GM12878 (cell line): ENCODE results near the gene NTN1. TPM values are rescaled to one million over a fixed set of nuclear protein-coding genes. Genes with fewer than 3 reads are reported as not detected.

ENCODE experiments used
- ATAC-seq: fragments of 200-7000 bp; cut with Tn5 transposase; 3 replicates; pipeline ENCODE4 v1.9.1; 2020; ENCODE audit warnings: mild to moderate bottlenecking, moderate library complexity
- BruUV-seq: library from RNA; stranded (reverse); fragments of 400-500 nt; replicated peaks from 2 replicates; lab custom pipeline; 2021; lab: Mats Ljungman, UMichigan
- CTCF ChIA-PET: fragments of 300-600 bp; sonication (Branson Sonifier 250); formaldehyde crosslinking; extraction: SDS; loops from one replicate; lab custom pipeline; 2021; ENCODE audit warnings: inconsistent platforms; lab: Yijun Ruan, JAX
- POLR2A ChIA-PET: fragments of 350-600 bp; formaldehyde crosslinking; extraction: SDS; loops from one replicate; lab custom pipeline; 2021; ENCODE audit warnings: inconsistent platforms; lab: Charles Lee
- RAD21 ChIA-PET: fragments of 300-600 bp; sonication (Branson Sonifier 250); formaldehyde crosslinking; loops from one replicate; lab custom pipeline; 2023; ENCODE audit warnings: antibody characterized with exemption; ENCODE audit not compliant: unreplicated experiment; lab: Charles Lee
- SMC1A ChIA-PET: fragments of 300-600 bp; sonication (Branson Sonifier 250); formaldehyde crosslinking; loops from one replicate; lab custom pipeline; 2023; ENCODE audit not compliant: unreplicated experiment, uncharacterized antibody; lab: Charles Lee
- DNase-seq: peaks from one replicate; pipeline ENCODE4 v3.0.0-alpha.2; 2011; ENCODE audit warnings: low read depth, low spot score
- FAIRE-seq: peaks from 3 replicates; lab custom pipeline; 2011; peaks lifted over from hg19 to GRCh38; lab: Jason Lieb, UNC
- H2AFZ ChIP-seq: 2 replicates; pipeline ENCODE4 v1.6.0; 2011; ENCODE audit warnings: low read depth, low read length, control low read depth; ENCODE audit not compliant: control insufficient read depth
- H3K27ac ChIP-seq: 2 replicates; pipeline ENCODE4 v1.5.1; 2011; ENCODE audit warnings: control low read depth; ENCODE audit not compliant: control insufficient read depth, insufficient read depth
- H3K27me3 ChIP-seq, 2 experiments: replicated peaks in 1 of 2; 2 replicates each; pipeline versions ENCODE4 v1.6.0 to v1.6.1; 2011; ENCODE audit warnings: low read length in 1 of 2; ENCODE audit not compliant: control insufficient read depth in 2 of 2, insufficient read depth in 2 of 2
- H3K36me3 ChIP-seq, 2 experiments: 2 replicates each; pipeline ENCODE4 v1.5.1; 2011; ENCODE audit warnings: low read length in 1 of 2; ENCODE audit not compliant: control insufficient read depth in 2 of 2, insufficient read depth in 2 of 2
- H3K4me1 ChIP-seq: 2 replicates; pipeline ENCODE4 v1.6.1; 2011; ENCODE audit warnings: mild to moderate bottlenecking, low read length, moderate library complexity, mixed read lengths; ENCODE audit not compliant: control insufficient read depth, insufficient read depth
- H3K4me2 ChIP-seq: 2 replicates; pipeline ENCODE4 v1.6.0; 2011; ENCODE audit warnings: control low read depth; ENCODE audit not compliant: control insufficient read depth, insufficient read depth
- H3K4me3 ChIP-seq: fragments of 200-600 bp; sonication (generic); 2 replicates; pipeline ENCODE4 v1.5.1; 2016
- H3K79me2 ChIP-seq: 2 replicates; pipeline ENCODE4 v1.6.0; 2011; ENCODE audit warnings: low read length; ENCODE audit not compliant: control insufficient read depth, insufficient read depth
- H3K9ac ChIP-seq: 2 replicates; pipeline ENCODE4 v1.8.0; 2011; ENCODE audit warnings: low read length, control low read depth, mixed read lengths; ENCODE audit not compliant: control insufficient read depth, insufficient read depth
- H3K9me3 ChIP-seq: replicated peaks from 3 replicates; pipeline ENCODE4 v1.5.1; 2011; ENCODE audit warnings: mild to moderate bottlenecking, low read length; ENCODE audit not compliant: control insufficient read depth, insufficient read depth
- H4K20me1 ChIP-seq: 2 replicates; pipeline ENCODE4 v1.6.0; 2011; ENCODE audit not compliant: control insufficient read depth, insufficient read depth
- BACH1 ChIP-seq: fragments of 450-650 bp; IDR thresholded peaks from 2 replicates; pipeline ENCODE4 v1.6.1; 2017; ENCODE audit warnings: mild to moderate bottlenecking, borderline replicate concordance
- BHLHE40 ChIP-seq, 2 experiments: fragments of 450-650 bp in 1 of 2; IDR thresholded peaks; 2 replicates each; pipeline ENCODE4 v1.6.1; 2011 to 2017; ENCODE audit warnings: low read depth in 2 of 2, borderline replicate concordance in 1 of 2, improper control_type of control experiment in 1 of 2, low read length in 1 of 2, mild to moderate bottlenecking in 1 of 2
- CHD1 ChIP-seq: IDR thresholded peaks from 2 replicates; pipeline ENCODE4 v1.6.1; 2012; ENCODE audit warnings: low read depth, low read length, improper control_type of control experiment
- FOS ChIP-seq: IDR thresholded peaks from 3 replicates; pipeline ENCODE4 v1.6.1; 2011; ENCODE audit warnings: borderline replicate concordance; ENCODE audit not compliant: insufficient read length; ENCODE audit errors: extremely low read depth
- NR2C2 ChIP-seq: IDR thresholded peaks from 2 replicates; pipeline ENCODE4 v1.6.1; 2011; ENCODE audit warnings: borderline replicate concordance, low read depth; ENCODE audit not compliant: control insufficient read depth, insufficient read length
- POLR2AphosphoS2 ChIP-seq: IDR thresholded peaks from 2 replicates; pipeline ENCODE4 v1.6.1; 2011; ENCODE audit warnings: low read depth, mild to moderate bottlenecking, low read length, improper control_type of control experiment, moderate library complexity
- WGBS: methylation state at CpG from one replicate; pipeline ENCODE4 v1.1.6; 2016; ENCODE audit warnings: low lambda C conversion rate; ENCODE audit not compliant: insufficient replicate concordance, insufficient coverage; ENCODE audit errors: missing lambda C conversion rate; 5-methylcytosine and 5-hydroxymethylcytosine counted together
- in situ Hi-C: fragments of 300-500 bp; cut with MboI; formaldehyde crosslinking; loops from 9 replicates; pipeline ENCODE4 v1.14.3; 2018; ENCODE audit warnings: mixed read lengths
- intact Hi-C: fragments of 100-400 bp; cut with micrococcal nuclease; formaldehyde crosslinking; loops from one replicate; pipeline ENCODE4 v1.14.2; 2022; ENCODE audit not compliant: unreplicated experiment
- polyA plus RNA-seq, 11 experiments: library from polyadenylated mRNA; depleted of rRNA in 4 of 11; unstranded in 6 of 11; stranded (reverse) in 5 of 11; fragments of >200 nt; fragmentation: Nextera tagmentation in 4 of 11; fragmentation: Illumina TruSeq in 1 of 11; extraction: Ambion mirVana in 4 of 11; extraction: Trizol in 1 of 11; gene quantifications; 1 replicate in 1 of 11; 2 replicates in 10 of 11; pipeline versions ENCODE4 v1.2.1 to v1.2.3, GENCODE V29; 2011 to 2016; ENCODE audit warnings: inconsistent platforms in 2 of 11, missing spikeins in 2 of 11, low read depth in 1 of 11
- total RNA-seq, 4 experiments: library from RNA; depleted of rRNA in 3 of 4; stranded (reverse); fragments of >200 nt in 3 of 4; fragmentation: Illumina TruSeq in 1 of 4; extraction: Trizol in 1 of 4; gene quantifications; 2 replicates each; pipeline versions ENCODE4 v1.2.1 to v1.2.3, GENCODE V29; 2013 to 2021
- TF ChIP-seq, protein P1 (sequence below): fragments of 450-650 bp; formaldehyde crosslinking; IDR thresholded peaks from 2 replicates; pipeline ENCODE4 v1.4.0; 2020; ENCODE audit warnings: mild to moderate bottlenecking, moderate library complexity
- TF ChIP-seq, protein P2 (sequence below): fragments of 450-650 bp; IDR thresholded peaks from 2 replicates; pipeline ENCODE4 v1.6.1; 2017; ENCODE audit warnings: low read depth, mild to moderate bottlenecking, moderate library complexity

The NTN1 gene
- total and polyA plus RNA-seq, 10 of the 15 experiments (the other 5 are each of a cell fraction or from before 2014, with no cell fraction given): 0.02 to 0.89 (median 0.35) TPM

DNA sequence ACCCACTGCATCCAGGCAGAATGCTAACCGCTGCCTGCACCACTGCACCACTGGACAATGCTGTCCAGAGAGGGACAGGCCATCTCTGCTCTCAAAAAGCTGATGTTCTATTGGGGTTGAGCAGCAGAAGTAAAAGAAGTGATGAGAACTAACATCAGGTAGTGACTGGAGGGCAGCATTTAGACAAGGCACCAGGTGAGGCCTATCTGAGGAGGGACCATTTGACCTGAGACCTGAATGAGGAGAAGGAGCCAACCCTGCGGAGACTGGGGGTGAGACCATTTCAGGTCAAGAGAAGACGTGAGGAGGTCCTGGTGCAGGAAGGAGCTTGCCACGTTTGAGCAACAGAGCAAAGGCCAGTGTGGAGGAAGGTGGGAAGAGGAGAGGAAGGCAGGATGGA lies 34.0 kb downstream of the NTN1 start:
- RAD21 ChIA-PET: no interaction called here
- no peaks in the 10 kb centered on the region for H4K20me1 ChIP-seq
- H3K79me2 ChIP-seq: no peaks in the 10 kb centered on the region
- H3K4me3 ChIP-seq: no peak overlapping the region
- WGBS: 23% methylated on average over 4 of the region's 4 CpGs
- SMC1A ChIA-PET: no interaction called here
- intact Hi-C loops: no loop called here
- H3K4me2 ChIP-seq: no peak overlapping the region
- H2AFZ ChIP-seq: no peak overlapping the region
- ATAC-seq (no peak), FAIRE-seq (no peak), DNase-seq (no peak)
- H3K36me3 ChIP-seq: no peaks in the 10 kb centered on the region
- H3K27me3 ChIP-seq: no peaks in the 10 kb centered on the region; a peak in 1 of 4 replicates
- no peak overlapping the region for H3K9ac ChIP-seq
- POLR2A ChIA-PET: no interaction called here
- CTCF ChIA-PET: no interaction called here
- H3K27ac ChIP-seq: no peak overlapping the region
- H3K9me3 ChIP-seq: no peaks in the 10 kb centered on the region
- in situ Hi-C loops: no loop called here
- H3K4me1 ChIP-seq: no peaks in the 10 kb centered on the region
- TF ChIP-seq POLR2AphosphoS2: no peak
- TF ChIP-seq CHD1: no peak
- TF ChIP-seq FOS: no peak
- TF ChIP-seq, protein P1, sequence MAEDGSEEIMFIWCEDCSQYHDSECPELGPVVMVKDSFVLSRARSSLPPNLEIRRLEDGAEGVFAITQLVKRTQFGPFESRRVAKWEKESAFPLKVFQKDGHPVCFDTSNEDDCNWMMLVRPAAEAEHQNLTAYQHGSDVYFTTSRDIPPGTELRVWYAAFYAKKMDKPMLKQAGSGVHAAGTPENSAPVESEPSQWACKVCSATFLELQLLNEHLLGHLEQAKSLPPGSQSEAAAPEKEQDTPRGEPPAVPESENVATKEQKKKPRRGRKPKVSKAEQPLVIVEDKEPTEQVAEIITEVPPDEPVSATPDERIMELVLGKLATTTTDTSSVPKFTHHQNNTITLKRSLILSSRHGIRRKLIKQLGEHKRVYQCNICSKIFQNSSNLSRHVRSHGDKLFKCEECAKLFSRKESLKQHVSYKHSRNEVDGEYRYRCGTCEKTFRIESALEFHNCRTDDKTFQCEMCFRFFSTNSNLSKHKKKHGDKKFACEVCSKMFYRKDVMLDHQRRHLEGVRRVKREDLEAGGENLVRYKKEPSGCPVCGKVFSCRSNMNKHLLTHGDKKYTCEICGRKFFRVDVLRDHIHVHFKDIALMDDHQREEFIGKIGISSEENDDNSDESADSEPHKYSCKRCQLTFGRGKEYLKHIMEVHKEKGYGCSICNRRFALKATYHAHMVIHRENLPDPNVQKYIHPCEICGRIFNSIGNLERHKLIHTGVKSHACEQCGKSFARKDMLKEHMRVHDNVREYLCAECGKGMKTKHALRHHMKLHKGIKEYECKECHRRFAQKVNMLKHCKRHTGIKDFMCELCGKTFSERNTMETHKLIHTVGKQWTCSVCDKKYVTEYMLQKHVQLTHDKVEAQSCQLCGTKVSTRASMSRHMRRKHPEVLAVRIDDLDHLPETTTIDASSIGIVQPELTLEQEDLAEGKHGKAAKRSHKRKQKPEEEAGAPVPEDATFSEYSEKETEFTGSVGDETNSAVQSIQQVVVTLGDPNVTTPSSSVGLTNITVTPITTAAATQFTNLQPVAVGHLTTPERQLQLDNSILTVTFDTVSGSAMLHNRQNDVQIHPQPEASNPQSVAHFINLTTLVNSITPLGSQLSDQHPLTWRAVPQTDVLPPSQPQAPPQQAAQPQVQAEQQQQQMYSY (CRISPR knock-in tag): no peak
- TF ChIP-seq NR2C2: no peak
- no peak for TF ChIP-seq BACH1
- TF ChIP-seq, protein P2, sequence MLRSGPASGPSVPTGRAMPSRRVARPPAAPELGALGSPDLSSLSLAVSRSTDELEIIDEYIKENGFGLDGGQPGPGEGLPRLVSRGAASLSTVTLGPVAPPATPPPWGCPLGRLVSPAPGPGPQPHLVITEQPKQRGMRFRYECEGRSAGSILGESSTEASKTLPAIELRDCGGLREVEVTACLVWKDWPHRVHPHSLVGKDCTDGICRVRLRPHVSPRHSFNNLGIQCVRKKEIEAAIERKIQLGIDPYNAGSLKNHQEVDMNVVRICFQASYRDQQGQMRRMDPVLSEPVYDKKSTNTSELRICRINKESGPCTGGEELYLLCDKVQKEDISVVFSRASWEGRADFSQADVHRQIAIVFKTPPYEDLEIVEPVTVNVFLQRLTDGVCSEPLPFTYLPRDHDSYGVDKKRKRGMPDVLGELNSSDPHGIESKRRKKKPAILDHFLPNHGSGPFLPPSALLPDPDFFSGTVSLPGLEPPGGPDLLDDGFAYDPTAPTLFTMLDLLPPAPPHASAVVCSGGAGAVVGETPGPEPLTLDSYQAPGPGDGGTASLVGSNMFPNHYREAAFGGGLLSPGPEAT: no peak
- no peak for TF ChIP-seq BHLHE40 (IDR thresholded peaks at IDR 0.05; ENCODE audit: borderline replicate concordance in 1 of 2, low read depth in 2 of 2, low read length in 1 of 2)
- BruUV-seq: no TSS peak
